GM12892 (cell line): ENCODE results near the gene CCNE1.

Experiments used
- POLR2A ChIP-seq: IDR thresholded peaks from 2 replicates; pipeline ENCODE4 v1.6.1; 2011; ENCODE audit warnings: low read depth, low read length, control low read depth
- POLR2AphosphoS5 ChIP-seq: IDR thresholded peaks from 2 replicates; pipeline ENCODE4 v1.6.1; 2011; ENCODE audit warnings: low read depth, low read length, control low read depth
- TAF1 ChIP-seq: IDR thresholded peaks from 2 replicates; pipeline ENCODE4 v1.6.1; 2011; ENCODE audit warnings: low read depth, mild to moderate bottlenecking, control low read depth, low read length, borderline replicate concordance

- TF ChIP-seq POLR2A (no peak), TAF1 (no peak), POLR2AphosphoS5 (no peak)
Measured at GRCh38 chr19:29855087-29855486, 43.3 kb downstream of the CCNE1 start.
